ENCODE measurements around the gene CCDC183. TPM values are rescaled to one million over a fixed set of nuclear protein-coding genes. Genes with fewer than 3 reads are reported as not detected.

Gene CCDC183
- polyA plus RNA-seq, 3 donors: 0.54 to 2.1 TPM; not detected in 1

DNA sequence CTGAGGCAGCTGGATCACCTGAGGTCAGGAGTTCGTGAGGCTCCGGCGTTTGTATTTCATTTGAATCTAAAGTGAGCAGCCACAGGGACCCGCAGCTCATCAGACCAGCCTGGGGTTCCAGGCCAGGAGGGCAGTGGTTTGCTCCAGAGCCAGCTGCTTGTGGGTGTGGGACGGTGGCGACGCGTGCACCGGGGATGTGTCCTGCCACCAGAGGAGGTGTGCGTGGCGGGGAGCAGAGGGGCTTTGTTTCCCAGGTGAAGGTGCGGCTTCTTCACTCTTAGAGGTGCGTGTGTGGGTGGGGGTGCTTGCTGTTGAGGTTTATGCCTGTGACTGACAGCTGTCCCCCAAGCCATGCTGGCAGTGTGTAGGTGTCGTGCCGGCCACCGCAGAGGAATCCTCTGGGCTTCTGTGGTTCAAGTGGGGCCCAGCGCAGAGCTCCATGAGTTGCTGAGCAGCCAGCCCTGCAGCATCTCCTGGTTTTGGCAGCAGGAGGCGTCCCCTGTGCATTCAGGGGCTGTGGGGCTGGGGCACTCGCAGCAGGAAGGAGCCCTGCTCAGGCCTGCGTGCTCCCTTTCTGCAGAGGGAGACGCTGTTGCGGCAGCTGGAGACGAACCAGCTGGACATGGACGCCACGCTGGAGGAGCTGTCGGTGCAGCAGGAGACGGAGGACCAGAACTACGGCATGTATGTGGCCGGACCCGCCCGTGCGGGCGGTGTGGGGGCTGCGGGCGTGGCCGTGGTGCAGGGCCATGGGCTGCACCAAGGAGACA is 39.2 kb downstream of the CCDC183 start:
- Histone ChIP-seq H3K79me2 (ENCODE audit: insufficient read depth, low read length) (no peaks in the 10 kb centered on the region), H3K27ac (ENCODE audit: low read depth in 1 of 2, low read length in 2 of 2) (no peak overlapping the region), H4K20me1 (ENCODE audit: insufficient read depth, low read length) (no peaks in the 10 kb centered on the region), H3K9me3 (replicated peaks in 1 of 2; ENCODE audit: control insufficient read depth in 1 of 2, insufficient read depth in 1 of 2, low read length in 2 of 2) (no peaks in the 10 kb centered on the region), H2AFZ (ENCODE audit: insufficient read depth, low read depth, low read length, poor library complexity, severe bottlenecking) (no peak overlapping the region), H3K27me3 (ENCODE audit: control insufficient read depth in 2 of 2, insufficient read depth in 2 of 2, low read length in 2 of 2) (no peaks in the 10 kb centered on the region), H3K4me2 (replicated peaks; ENCODE audit: extremely low read depth, low read length, poor library complexity, severe bottlenecking) (no peak overlapping the region), H3K4me3 (replicated peaks in 1 of 3; ENCODE audit: low read depth in 2 of 3, low read length in 3 of 3) (no peak overlapping the region), H3K9ac (ENCODE audit: insufficient read depth, low read length, poor library complexity, severe bottlenecking) (no peak overlapping the region), H3K4me1 (ENCODE audit: control insufficient read depth in 1 of 2, insufficient read depth in 2 of 2, low read length in 2 of 2) (no peaks in the 10 kb centered on the region), H3K36me3 (replicated peaks in 1 of 2; ENCODE audit: control insufficient read depth in 1 of 2, insufficient read depth in 2 of 2, low read length in 2 of 2) (peaks cover 55 to 70% of the 10 kb centered on the region in 2 donors)
- H3K9me3 Mint-ChIP-seq: peaks cover 0 to 1% (median 0%) of the 10 kb centered on the region in 7 donors
- H3K36me3 Mint-ChIP-seq: peaks cover 43 to 78% of the 10 kb centered on the region in 2 donors
- H3K4me3 Mint-ChIP-seq: no peak overlapping the region
- peaks cover 0 to 2% (median 0%) of the 10 kb centered on the region in 3 donors for H3K27me3 Mint-ChIP-seq (ENCODE audit: low read depth in 3 of 3)
- no peak for TF ChIP-seq CTCF (IDR thresholded peaks at IDR 0.05)
- H3K27ac Mint-ChIP-seq: no peak overlapping the region
- WGBS (ENCODE audit: insufficient coverage): 98% methylated on average over 28 of the region's 36 CpGs
- DNase-seq: no peak
- H3K4me1 Mint-ChIP-seq: no peaks in the 10 kb centered on the region
- intact Hi-C loops (cut with micrococcal nuclease): no loop called here

DNA sequence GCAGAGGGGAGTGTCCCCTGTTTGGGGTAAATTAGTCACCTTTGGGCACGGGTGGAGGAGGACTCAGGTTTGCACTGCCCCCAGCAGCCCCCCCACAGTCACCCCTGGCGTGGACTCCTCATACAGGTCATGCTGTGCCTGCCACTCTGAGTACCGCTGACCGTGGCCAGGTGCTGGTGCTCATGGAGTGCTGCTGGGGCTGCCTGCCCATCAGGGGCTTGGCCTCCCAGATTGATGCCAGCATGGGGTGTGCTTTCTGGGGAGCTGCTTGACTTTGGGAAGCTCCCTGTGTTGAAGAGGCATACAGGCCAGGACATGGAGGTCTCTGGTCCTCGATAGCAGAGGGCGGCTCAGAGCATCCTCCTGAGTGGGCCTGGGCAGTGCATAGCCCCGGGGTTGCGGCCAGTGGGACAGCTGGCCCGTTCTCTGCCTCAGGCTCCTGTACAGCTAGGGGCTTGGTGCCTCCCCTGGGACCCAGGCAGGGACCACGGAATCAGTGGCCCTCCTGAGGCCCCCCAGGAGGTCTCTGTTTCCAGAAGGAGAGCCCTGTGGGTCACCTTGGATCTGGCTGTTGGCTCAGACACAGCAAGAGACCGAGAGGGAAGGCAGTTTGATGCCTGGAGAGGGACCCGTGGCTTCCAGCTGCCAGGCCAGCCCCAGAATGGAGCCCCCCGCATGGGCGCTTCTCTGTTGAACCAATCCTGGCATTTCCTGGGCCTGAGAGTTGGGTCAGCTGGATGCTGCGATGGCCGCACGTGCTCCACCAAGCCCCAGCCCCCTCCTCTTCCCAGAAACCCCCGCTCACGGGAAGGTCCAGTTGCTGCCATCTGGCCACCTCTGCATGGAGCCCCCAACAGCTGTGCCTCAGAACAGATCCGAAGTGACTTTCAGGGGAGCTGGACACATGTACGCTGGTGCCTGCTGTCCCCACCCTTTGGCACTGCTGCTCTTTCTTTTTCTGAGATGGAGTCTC is 40.1 kb downstream of the CCDC183 start:
- Mint-ChIP-seq H3K9me3 (peaks cover 0 to 1% (median 0%) of the 10 kb centered on the region in 7 donors), H3K4me1 (no peaks in the 10 kb centered on the region), H3K27ac (no peak overlapping the region), H3K4me3 (no peak overlapping the region), H3K36me3 (peaks cover 36 to 74% of the 10 kb centered on the region in 2 donors), H3K27me3 (ENCODE audit: low read depth in 3 of 3) (peaks cover 0 to 2% (median 0%) of the 10 kb centered on the region in 3 donors)
- peaks cover 46 to 61% of the 10 kb centered on the region in 2 donors for H3K36me3 ChIP-seq (replicated peaks in 1 of 2; ENCODE audit: control insufficient read depth in 1 of 2, insufficient read depth in 2 of 2, low read length in 2 of 2)
- H3K4me3 ChIP-seq (replicated peaks in 1 of 3; ENCODE audit: low read depth in 2 of 3, low read length in 3 of 3): no peak overlapping the region
- intact Hi-C loops (cut with micrococcal nuclease): no loop called here
- 97% methylated on average over 20 of the region's 21 CpGs for WGBS (ENCODE audit: insufficient coverage)
- no peaks in the 10 kb centered on the region for H3K79me2 ChIP-seq (ENCODE audit: insufficient read depth, low read length)
- H3K4me1 ChIP-seq (ENCODE audit: control insufficient read depth in 1 of 2, insufficient read depth in 2 of 2, low read length in 2 of 2): no peaks in the 10 kb centered on the region
- no peaks in the 10 kb centered on the region for H4K20me1 ChIP-seq (ENCODE audit: insufficient read depth, low read length)
- H3K4me2 ChIP-seq (replicated peaks; ENCODE audit: extremely low read depth, low read length, poor library complexity, severe bottlenecking): no peak overlapping the region
- no peaks in the 10 kb centered on the region for H3K27me3 ChIP-seq (ENCODE audit: control insufficient read depth in 2 of 2, insufficient read depth in 2 of 2, low read length in 2 of 2)
- TF ChIP-seq CTCF (IDR thresholded peaks at IDR 0.05): no peak
- DNase-seq: no peak
- H3K9me3 ChIP-seq (replicated peaks in 1 of 2; ENCODE audit: control insufficient read depth in 1 of 2, insufficient read depth in 1 of 2, low read length in 2 of 2): no peaks in the 10 kb centered on the region
- H2AFZ ChIP-seq (ENCODE audit: insufficient read depth, low read depth, low read length, poor library complexity, severe bottlenecking): no peak overlapping the region
- no peak overlapping the region for H3K9ac ChIP-seq (ENCODE audit: insufficient read depth, low read length, poor library complexity, severe bottlenecking)
- H3K27ac ChIP-seq (ENCODE audit: low read depth in 1 of 2, low read length in 2 of 2): no peak overlapping the region
